ENCODE measurements around the gene CACNA2D4. TPM values are rescaled to one million over a fixed set of nuclear protein-coding genes. Genes with fewer than 3 reads are reported as not detected.

Gene CACNA2D4
- total RNA-seq, 1 donor from 2014 or later: not detected

- TF ChIP-seq, protein P1, sequence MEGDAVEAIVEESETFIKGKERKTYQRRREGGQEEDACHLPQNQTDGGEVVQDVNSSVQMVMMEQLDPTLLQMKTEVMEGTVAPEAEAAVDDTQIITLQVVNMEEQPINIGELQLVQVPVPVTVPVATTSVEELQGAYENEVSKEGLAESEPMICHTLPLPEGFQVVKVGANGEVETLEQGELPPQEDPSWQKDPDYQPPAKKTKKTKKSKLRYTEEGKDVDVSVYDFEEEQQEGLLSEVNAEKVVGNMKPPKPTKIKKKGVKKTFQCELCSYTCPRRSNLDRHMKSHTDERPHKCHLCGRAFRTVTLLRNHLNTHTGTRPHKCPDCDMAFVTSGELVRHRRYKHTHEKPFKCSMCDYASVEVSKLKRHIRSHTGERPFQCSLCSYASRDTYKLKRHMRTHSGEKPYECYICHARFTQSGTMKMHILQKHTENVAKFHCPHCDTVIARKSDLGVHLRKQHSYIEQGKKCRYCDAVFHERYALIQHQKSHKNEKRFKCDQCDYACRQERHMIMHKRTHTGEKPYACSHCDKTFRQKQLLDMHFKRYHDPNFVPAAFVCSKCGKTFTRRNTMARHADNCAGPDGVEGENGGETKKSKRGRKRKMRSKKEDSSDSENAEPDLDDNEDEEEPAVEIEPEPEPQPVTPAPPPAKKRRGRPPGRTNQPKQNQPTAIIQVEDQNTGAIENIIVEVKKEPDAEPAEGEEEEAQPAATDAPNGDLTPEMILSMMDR (IDR thresholded peaks at IDR 0.05; ENCODE audit: partially characterized antibody, unreplicated experiment): no peak
- Mint-ChIP-seq H3K27ac (ENCODE audit: unreplicated experiment) (no peak overlapping the region), H3K9me3 (ENCODE audit: unreplicated experiment) (peaks cover 14% of the 10 kb centered on the region), H3K36me3 (ENCODE audit: unreplicated experiment) (peaks cover 5% of the 10 kb centered on the region), H3K4me1 (ENCODE audit: low read depth, unreplicated experiment) (peaks cover 18% of the 10 kb centered on the region), H3K4me3 (ENCODE audit: unreplicated experiment) (no peak overlapping the region), H3K27me3 (ENCODE audit: unreplicated experiment) (peaks cover 14% of the 10 kb centered on the region)
- DNase-seq: no peak
These were observed 7.8 kb upstream of the CACNA2D4 start for GRCh38 chr12:1926251-1926657.

- DNase-seq: no peak
- Mint-ChIP-seq H3K27ac (ENCODE audit: unreplicated experiment) (no peak overlapping the region), H3K4me1 (ENCODE audit: low read depth, unreplicated experiment) (peaks cover 18% of the 10 kb centered on the region), H3K36me3 (ENCODE audit: unreplicated experiment) (peaks cover 5% of the 10 kb centered on the region), H3K27me3 (ENCODE audit: unreplicated experiment) (peaks cover 12% of the 10 kb centered on the region), H3K9me3 (ENCODE audit: unreplicated experiment) (peaks cover 14% of the 10 kb centered on the region), H3K4me3 (ENCODE audit: unreplicated experiment) (no peak overlapping the region)
- TF ChIP-seq, protein P1 (IDR thresholded peaks at IDR 0.05; ENCODE audit: partially characterized antibody, unreplicated experiment): no peak
These were observed 7.2 kb upstream of the CACNA2D4 start for GRCh38 chr12:1925684-1926006.

GRCh38 chr12:1924996-1925683, 6.7 kb upstream of the CACNA2D4 start:
- no peak for DNase-seq
- Mint-ChIP-seq H3K9me3 (ENCODE audit: unreplicated experiment) (peaks cover 14% of the 10 kb centered on the region), H3K27ac (ENCODE audit: unreplicated experiment) (peak overlapping the region; percentile 80), H3K36me3 (ENCODE audit: unreplicated experiment) (peaks cover 5% of the 10 kb centered on the region), H3K4me1 (ENCODE audit: low read depth, unreplicated experiment) (peaks cover 18% of the 10 kb centered on the region), H3K4me3 (ENCODE audit: unreplicated experiment) (peak overlapping the region; percentile 59), H3K27me3 (ENCODE audit: unreplicated experiment) (peaks cover 12% of the 10 kb centered on the region)
- TF ChIP-seq, protein P1 (IDR thresholded peaks at IDR 0.05; ENCODE audit: partially characterized antibody, unreplicated experiment): no peak

GRCh38 chr12:1922985-1923384, 4.5 kb upstream of the CACNA2D4 start:
- peaks cover 18% of the 10 kb centered on the region for H3K4me1 Mint-ChIP-seq (ENCODE audit: low read depth, unreplicated experiment)
- H3K27me3 Mint-ChIP-seq (ENCODE audit: unreplicated experiment): peaks cover 12% of the 10 kb centered on the region
- peaks cover 5% of the 10 kb centered on the region for H3K36me3 Mint-ChIP-seq (ENCODE audit: unreplicated experiment)
- no peak overlapping the region for H3K27ac Mint-ChIP-seq (ENCODE audit: unreplicated experiment)
- DNase-seq: no peak
- peaks cover 14% of the 10 kb centered on the region for H3K9me3 Mint-ChIP-seq (ENCODE audit: unreplicated experiment)
- TF ChIP-seq, protein P1 (IDR thresholded peaks at IDR 0.05; ENCODE audit: partially characterized antibody, unreplicated experiment): no peak
- H3K4me3 Mint-ChIP-seq (ENCODE audit: unreplicated experiment): no peak overlapping the region

- Mint-ChIP-seq H3K27me3 (ENCODE audit: unreplicated experiment) (peaks cover 11% of the 10 kb centered on the region), H3K9me3 (ENCODE audit: unreplicated experiment) (peaks cover 14% of the 10 kb centered on the region), H3K4me3 (ENCODE audit: unreplicated experiment) (no peak overlapping the region), H3K4me1 (ENCODE audit: low read depth, unreplicated experiment) (peaks cover 18% of the 10 kb centered on the region), H3K36me3 (ENCODE audit: unreplicated experiment) (peaks cover 5% of the 10 kb centered on the region), H3K27ac (ENCODE audit: unreplicated experiment) (no peak overlapping the region)
- DNase-seq: no peak
- TF ChIP-seq, protein P1 (IDR thresholded peaks at IDR 0.05; ENCODE audit: partially characterized antibody, unreplicated experiment): no peak
These were observed 3.7 kb upstream of the CACNA2D4 start for GRCh38 chr12:1922075-1922709.
